Vagina (tissue), 2 donors: ENCODE measurements around the gene SLC7A4. TPM values are rescaled to one million over a fixed set of nuclear protein-coding genes. Genes with fewer than 3 reads are reported as not detected.

Experiments used
- DNase-seq, 2 donors: peaks; one replicate each; pipeline ENCODE4 v3.0.0-alpha.2; 2017; ENCODE audit errors: extremely low spot score in 2 of 2
- H3K27ac ChIP-seq: fragments of 200-600 bp; sonication (generic); one replicate; pipeline ENCODE4 v1.5.1; 2019
- H3K27me3 ChIP-seq: fragments of 200-600 bp; sonication (generic); one replicate; pipeline ENCODE4 v1.5.1; 2019
- H3K36me3 ChIP-seq, 2 donors: fragments of 200-600 bp; sonication (generic); one replicate each; pipeline ENCODE4 v1.5.1; 2017 to 2019
- H3K4me1 ChIP-seq: fragments of 200-600 bp; sonication (generic); one replicate; pipeline ENCODE4 v1.5.1; 2019
- H3K4me3 ChIP-seq, 2 donors: fragments of 200-600 bp; sonication (generic); 1 replicate in 1 of 2; 2 replicates in 1 of 2; pipeline ENCODE4 v1.5.1; 2016 to 2019
- H3K9me3 ChIP-seq: fragments of 200-600 bp; sonication (generic); one replicate; pipeline ENCODE4 v1.5.1; 2019
- CTCF ChIP-seq, 3 experiments: fragments of 450-650 bp in 2 of 3; fragments of 200-600 bp in 1 of 3; sonication (generic) in 1 of 3; IDR thresholded peaks; one replicate each; pipeline ENCODE4 v1.5.1; 2017 to 2019; ENCODE audit warnings: antibody characterized with exemption in 3 of 3, mild to moderate bottlenecking in 2 of 3, moderate library complexity in 2 of 3
- POLR2A ChIP-seq, 2 donors: fragments of 450-650 bp; IDR thresholded peaks; one replicate each; pipeline ENCODE4 v1.6.1; 2017; ENCODE audit warnings: antibody characterized with exemption in 2 of 2, mild to moderate bottlenecking in 2 of 2, moderate library complexity in 2 of 2
- POLR2AphosphoS5 ChIP-seq, 2 donors: sonication (generic); formaldehyde crosslinking; IDR thresholded peaks; one replicate each; pipeline ENCODE4 v1.9.0; 2017; ENCODE audit warnings: antibody characterized with exemption in 2 of 2, mild to moderate bottlenecking in 2 of 2, low read depth in 1 of 2; ENCODE audit not compliant: insufficient read depth in 1 of 2
- intact Hi-C: fragments of 100-400 bp; cut with DNase I; formaldehyde crosslinking; loops from one replicate; pipeline ENCODE4 v1.15.1; 2023
- total RNA-seq: library from RNA; depleted of rRNA; stranded (reverse); fragments of >200 nt; gene quantifications from one replicate; pipeline ENCODE4 v1.2.3, GENCODE V29; 2016

The SLC7A4 gene
- total RNA-seq, 1 donor from 2014 or later, result 0.98 TPM

- DNase-seq, result no peak
- intact Hi-C loops, result no loop called here
- H3K4me3 ChIP-seq, result no peak overlapping the region
- no peaks in the 10 kb centered on the region for H3K36me3 ChIP-seq
- H3K9me3 ChIP-seq, result no peaks in the 10 kb centered on the region
- no peak overlapping the region for H3K27ac ChIP-seq
- TF ChIP-seq CTCF (IDR thresholded peaks at IDR 0.05) (no peak), POLR2AphosphoS5 (IDR thresholded peaks at IDR 0.05; ENCODE audit: insufficient read depth in 1 of 2, low read depth in 1 of 2) (no peak), POLR2A (IDR thresholded peaks at IDR 0.05) (no peak)
- H3K4me1 ChIP-seq, result no peaks in the 10 kb centered on the region
- H3K27me3 ChIP-seq, result no peaks in the 10 kb centered on the region
Measured at GRCh38 chr22:21077884-21078508, 45.6 kb upstream of the SLC7A4 start.

- Histone ChIP-seq H3K27ac (no peak overlapping the region), H3K4me1 (no peaks in the 10 kb centered on the region), H3K9me3 (no peaks in the 10 kb centered on the region), H3K27me3 (no peaks in the 10 kb centered on the region), H3K36me3 (no peaks in the 10 kb centered on the region), H3K4me3 (no peak overlapping the region)
- intact Hi-C loops, result no loop called here
- no peak for TF ChIP-seq CTCF (IDR thresholded peaks at IDR 0.05)
- no peak for TF ChIP-seq POLR2A (IDR thresholded peaks at IDR 0.05)
- TF ChIP-seq POLR2AphosphoS5 (IDR thresholded peaks at IDR 0.05; ENCODE audit: insufficient read depth in 1 of 2, low read depth in 1 of 2), result no peak
- DNase-seq, result no peak
Measured at GRCh38 chr22:21076912-21077625, 44.7 kb upstream of the SLC7A4 start.

GRCh38 chr22:21075516-21076138 lies 43.3 kb upstream of the SLC7A4 start:
- H3K36me3 ChIP-seq, result no peaks in the 10 kb centered on the region
- no peak overlapping the region for H3K4me3 ChIP-seq
- TF ChIP-seq POLR2AphosphoS5 (IDR thresholded peaks at IDR 0.05; ENCODE audit: insufficient read depth in 1 of 2, low read depth in 1 of 2) (no peak), POLR2A (IDR thresholded peaks at IDR 0.05) (no peak), CTCF (IDR thresholded peaks at IDR 0.05) (no peak)
- no peak for DNase-seq
- H3K27me3 ChIP-seq, result no peaks in the 10 kb centered on the region
- H3K27ac ChIP-seq, result no peak overlapping the region
- intact Hi-C loops, result no loop called here
- no peaks in the 10 kb centered on the region for H3K9me3 ChIP-seq
- H3K4me1 ChIP-seq, result no peaks in the 10 kb centered on the region

- no peak overlapping the region for H3K27ac ChIP-seq
- intact Hi-C loops, result no loop called here
- no peaks in the 10 kb centered on the region for H3K36me3 ChIP-seq
- no peaks in the 10 kb centered on the region for H3K4me1 ChIP-seq
- DNase-seq, result no peak
- TF ChIP-seq POLR2AphosphoS5 (IDR thresholded peaks at IDR 0.05; ENCODE audit: insufficient read depth in 1 of 2, low read depth in 1 of 2), result no peak
- no peak for TF ChIP-seq CTCF (IDR thresholded peaks at IDR 0.05)
- TF ChIP-seq POLR2A (IDR thresholded peaks at IDR 0.05), result no peak
- no peak overlapping the region for H3K4me3 ChIP-seq
- no peaks in the 10 kb centered on the region for H3K27me3 ChIP-seq
- H3K9me3 ChIP-seq, result no peaks in the 10 kb centered on the region
Measured at GRCh38 chr22:21074102-21074715, 41.8 kb upstream of the SLC7A4 start.
